A673 (cell line): ENCODE results near the gene CD244. TPM values are rescaled to one million over a fixed set of nuclear protein-coding genes. Genes with fewer than 3 reads are reported as not detected.

Experiments
- BruUV-seq: library from RNA; stranded (reverse); fragments of 400-500 nt; replicated peaks from 2 replicates; lab custom pipeline; 2021; lab: Mats Ljungman, UMichigan
- CTCF ChIA-PET: fragments of 300-600 bp; sonication (Branson Sonifier 250); formaldehyde crosslinking; loops from one replicate; lab custom pipeline; 2022; ENCODE audit warnings: antibody characterized with exemption; lab: Charles Lee
- POLR2A ChIA-PET: fragments of 300-600 bp; sonication (Branson Sonifier 250); formaldehyde crosslinking; loops from one replicate; lab custom pipeline; 2022; ENCODE audit warnings: antibody characterized with exemption; ENCODE audit not compliant: low non-redundant PET; lab: Charles Lee
- DNase-seq: peaks from one replicate; pipeline ENCODE4 v3.0.0-alpha.2; 2015; ENCODE audit warnings: low spot score
- H3K27ac ChIP-seq: fragments of 200-600 bp; sonication (generic); 2 replicates; pipeline ENCODE4 v1.5.1; 2016; ENCODE audit warnings: mixed run types, low read depth, mild to moderate bottlenecking, mixed read lengths, antibody characterized with exemption, low read length; ENCODE audit not compliant: poor library complexity, severe bottlenecking
- H3K27me3 ChIP-seq: fragments of 200-600 bp; sonication (generic); replicated peaks from 2 replicates; pipeline ENCODE4 v1.6.1; 2017; ENCODE audit warnings: mixed run types, low read depth, mild to moderate bottlenecking, mixed read lengths, antibody characterized with exemption, low read length; ENCODE audit not compliant: insufficient read depth, poor library complexity
- H3K36me3 ChIP-seq: fragments of 200-600 bp; sonication (generic); 2 replicates; pipeline ENCODE4 v1.6.1; 2016; ENCODE audit warnings: mixed run types, mild to moderate bottlenecking, mixed read lengths, antibody characterized with exemption, low read length; ENCODE audit not compliant: insufficient read depth, poor library complexity, severe bottlenecking
- H3K4me1 ChIP-seq: fragments of 200-600 bp; sonication (generic); 2 replicates; pipeline ENCODE4 v1.6.1; 2017; ENCODE audit warnings: mixed run types, mild to moderate bottlenecking, mixed read lengths, antibody characterized with exemption, low read length; ENCODE audit not compliant: insufficient read depth, poor library complexity, severe bottlenecking
- H3K4me3 ChIP-seq: fragments of 200-600 bp; sonication (generic); 2 replicates; pipeline ENCODE4 v1.5.1; 2016; ENCODE audit warnings: low read depth, mixed run types, mild to moderate bottlenecking, mixed read lengths, low read length; ENCODE audit not compliant: poor library complexity, severe bottlenecking
- H3K9me3 ChIP-seq: fragments of 200-600 bp; sonication (generic); 2 replicates; pipeline ENCODE4 v1.6.1; 2016; ENCODE audit warnings: mixed run types, low read depth, mild to moderate bottlenecking, mixed read lengths, antibody characterized with exemption, low read length; ENCODE audit not compliant: poor library complexity, severe bottlenecking
- EZH2 ChIP-seq: fragments of 200-600 bp; sonication (generic); IDR thresholded peaks from 2 replicates; pipeline ENCODE4 v1.6.1; 2017; ENCODE audit warnings: borderline replicate concordance, low read depth, mild to moderate bottlenecking, mixed read lengths, antibody characterized with exemption, low read length; ENCODE audit not compliant: poor library complexity, severe bottlenecking
- intact Hi-C: fragments of 100-400 bp; cut with micrococcal nuclease; formaldehyde crosslinking; loops from one replicate; pipeline ENCODE4 v1.10.0; 2022; ENCODE audit not compliant: unreplicated experiment
- total RNA-seq: library from RNA; stranded (reverse); gene quantifications from 2 replicates; pipeline ENCODE4 v1.2.3, GENCODE V29; 2021
- TF ChIP-seq, protein P1 (sequence below): fragments of 300-800, 200-600 bp; sonication (generic); conservative IDR thresholded peaks from 2 replicates; pipeline ENCODE4 v1.5.1; 2017; ENCODE audit warnings: low read depth, mild to moderate bottlenecking, antibody characterized with exemption, low read length, moderate library complexity, mixed read lengths

Gene CD244
- total RNA-seq, 1 experiment from 2014 or later, result not detected

DNA sequence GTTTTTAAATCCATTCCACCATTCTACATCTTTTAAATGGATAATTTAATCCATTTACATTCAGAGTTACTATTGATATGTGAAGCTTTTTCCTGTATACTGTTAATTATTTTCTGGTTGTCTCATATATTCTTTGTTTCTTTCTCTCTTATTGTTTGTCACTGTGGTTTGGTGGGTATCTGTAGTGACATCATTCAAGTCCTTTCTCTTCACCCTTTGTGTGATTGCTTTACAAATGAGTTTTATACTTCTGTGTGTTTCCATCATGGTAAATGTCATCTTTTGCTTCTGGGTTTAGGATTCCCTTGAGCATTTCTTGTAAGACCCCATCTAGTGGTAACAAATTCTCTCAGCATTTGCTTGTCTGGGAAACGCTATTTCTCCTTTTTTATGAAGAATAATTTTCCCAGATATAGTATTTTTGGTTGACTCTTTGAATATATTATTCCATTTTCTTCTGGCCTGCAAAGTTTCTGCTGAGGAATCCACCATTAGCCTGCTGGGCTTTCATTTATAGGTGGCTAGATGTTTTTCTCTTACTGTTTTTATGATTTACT, 56.5 kb downstream of the CD244 start:
- no TSS peak for BruUV-seq
- CTCF ChIA-PET, result interaction anchor here (0.8 kb wide), 1 partner anchor 54 kb away, joined by 5 read pairs; no protein-coding TSS in a partner anchor
- Histone ChIP-seq H3K4me3 (no peak overlapping the region), H3K36me3 (no peaks in the 10 kb centered on the region), H3K4me1 (no peaks in the 10 kb centered on the region), H3K27me3 (peaks cover 3% of the 10 kb centered on the region), H3K9me3 (peaks cover 12% of the 10 kb centered on the region), H3K27ac (no peak overlapping the region)
- POLR2A ChIA-PET, result no interaction called here
- intact Hi-C loops, result no loop called here
- TF ChIP-seq EZH2, result no peak
- TF ChIP-seq, protein P1, sequence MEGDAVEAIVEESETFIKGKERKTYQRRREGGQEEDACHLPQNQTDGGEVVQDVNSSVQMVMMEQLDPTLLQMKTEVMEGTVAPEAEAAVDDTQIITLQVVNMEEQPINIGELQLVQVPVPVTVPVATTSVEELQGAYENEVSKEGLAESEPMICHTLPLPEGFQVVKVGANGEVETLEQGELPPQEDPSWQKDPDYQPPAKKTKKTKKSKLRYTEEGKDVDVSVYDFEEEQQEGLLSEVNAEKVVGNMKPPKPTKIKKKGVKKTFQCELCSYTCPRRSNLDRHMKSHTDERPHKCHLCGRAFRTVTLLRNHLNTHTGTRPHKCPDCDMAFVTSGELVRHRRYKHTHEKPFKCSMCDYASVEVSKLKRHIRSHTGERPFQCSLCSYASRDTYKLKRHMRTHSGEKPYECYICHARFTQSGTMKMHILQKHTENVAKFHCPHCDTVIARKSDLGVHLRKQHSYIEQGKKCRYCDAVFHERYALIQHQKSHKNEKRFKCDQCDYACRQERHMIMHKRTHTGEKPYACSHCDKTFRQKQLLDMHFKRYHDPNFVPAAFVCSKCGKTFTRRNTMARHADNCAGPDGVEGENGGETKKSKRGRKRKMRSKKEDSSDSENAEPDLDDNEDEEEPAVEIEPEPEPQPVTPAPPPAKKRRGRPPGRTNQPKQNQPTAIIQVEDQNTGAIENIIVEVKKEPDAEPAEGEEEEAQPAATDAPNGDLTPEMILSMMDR, result 0 out of 2 replicates have a peak, but pooled peaks have one; percentile 19
- no peak for DNase-seq

DNA sequence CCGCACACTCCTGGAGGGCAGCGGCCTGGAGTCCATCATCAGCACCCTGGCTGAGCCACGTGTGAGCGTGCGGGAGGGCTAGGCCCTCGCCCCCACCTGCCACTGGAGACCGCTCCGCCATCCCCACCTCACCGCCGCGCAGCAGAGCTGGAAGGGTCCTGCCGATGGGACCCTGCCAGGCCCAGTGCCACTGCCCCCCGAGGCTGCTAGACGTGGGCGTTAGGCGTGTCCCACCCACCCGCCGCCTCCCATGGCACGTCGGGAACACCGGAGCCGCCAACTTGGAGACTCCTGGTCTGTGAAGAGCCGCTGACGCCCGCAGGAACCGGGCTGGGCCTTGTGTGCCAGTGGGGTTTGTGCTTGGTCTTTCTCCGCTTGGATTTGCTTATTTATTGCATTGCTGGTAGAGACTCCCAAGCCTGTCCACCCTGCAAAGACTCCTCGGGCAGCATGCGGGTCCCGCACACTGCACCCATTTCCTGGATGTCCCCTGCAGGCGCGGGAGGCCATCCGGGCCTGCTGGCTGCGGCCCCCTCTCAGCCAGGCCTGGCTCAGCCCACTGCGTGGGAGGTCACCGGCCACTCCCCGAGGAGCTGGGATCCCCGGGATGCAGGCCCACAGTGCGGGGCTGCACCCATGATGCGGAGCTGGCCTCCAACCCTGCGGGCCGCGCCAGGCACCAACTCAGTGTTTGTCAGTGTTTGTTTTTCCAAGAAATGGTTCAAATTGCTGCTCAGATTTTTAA, 60.7 kb downstream of the CD244 start:
- Histone ChIP-seq H3K9me3 (peaks cover 8% of the 10 kb centered on the region), H3K4me1 (no peaks in the 10 kb centered on the region), H3K36me3 (no peaks in the 10 kb centered on the region), H3K27me3 (no peaks in the 10 kb centered on the region), H3K27ac (no peak overlapping the region), H3K4me3 (no peak overlapping the region)
- POLR2A ChIA-PET, result no interaction called here
- CTCF ChIA-PET, result interaction anchor here (0.7 kb wide), 1 partner anchor 618 kb away, joined by 8 read pairs; no protein-coding TSS in a partner anchor
- DNase-seq, result no peak
- BruUV-seq, result no TSS peak
- intact Hi-C loops, result no loop called here
- no peak for TF ChIP-seq EZH2
- TF ChIP-seq, protein P1, result no peak

DNA sequence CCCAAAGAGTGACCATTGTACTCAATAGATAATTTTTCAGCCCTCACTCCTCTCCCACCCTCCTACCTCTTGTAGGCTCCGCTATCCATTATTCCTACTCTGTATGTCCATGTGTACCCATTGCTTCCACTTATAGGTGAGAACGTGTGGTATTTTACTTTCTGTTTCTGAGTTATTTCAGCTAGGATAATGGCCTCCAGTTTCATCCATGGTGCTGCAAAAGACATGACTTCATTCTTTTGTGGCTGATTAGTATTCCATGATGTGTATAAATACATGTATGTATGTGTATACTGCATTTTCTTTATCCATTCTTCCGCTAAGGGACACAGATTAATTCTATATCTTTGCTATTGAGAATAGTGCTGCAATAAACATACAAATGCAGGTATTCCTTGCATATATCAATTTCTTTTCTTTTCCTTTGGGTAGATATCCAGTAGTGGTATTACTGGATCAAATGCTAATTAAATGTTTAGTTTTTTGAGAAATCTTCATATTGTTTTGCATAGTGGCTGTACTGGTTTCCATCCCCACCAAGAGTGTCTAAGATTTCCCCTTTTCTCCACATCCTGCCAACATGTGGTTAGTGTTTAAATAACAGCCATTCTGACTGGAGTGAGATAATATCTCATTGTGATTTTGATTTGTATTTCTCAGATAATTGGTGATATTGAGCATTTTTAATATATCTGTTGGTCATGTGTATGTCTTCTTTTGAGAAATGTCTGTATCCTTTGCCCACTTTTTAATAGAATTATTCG, 61.9 kb downstream of the CD244 start:
- H3K9me3 ChIP-seq, result no peaks in the 10 kb centered on the region
- H3K27ac ChIP-seq, result no peak overlapping the region
- no peak for DNase-seq
- no peaks in the 10 kb centered on the region for H3K4me1 ChIP-seq
- H3K4me3 ChIP-seq, result no peak overlapping the region
- BruUV-seq, result no TSS peak
- CTCF ChIA-PET, result no interaction called here
- intact Hi-C loops, result no loop called here
- H3K36me3 ChIP-seq, result no peaks in the 10 kb centered on the region
- TF ChIP-seq EZH2, result no peak
- TF ChIP-seq, protein P1, result no peak
- H3K27me3 ChIP-seq, result no peaks in the 10 kb centered on the region
- POLR2A ChIA-PET, result no interaction called here
